Measurements from ENCODE around the gene BAHCC1.

DNA sequence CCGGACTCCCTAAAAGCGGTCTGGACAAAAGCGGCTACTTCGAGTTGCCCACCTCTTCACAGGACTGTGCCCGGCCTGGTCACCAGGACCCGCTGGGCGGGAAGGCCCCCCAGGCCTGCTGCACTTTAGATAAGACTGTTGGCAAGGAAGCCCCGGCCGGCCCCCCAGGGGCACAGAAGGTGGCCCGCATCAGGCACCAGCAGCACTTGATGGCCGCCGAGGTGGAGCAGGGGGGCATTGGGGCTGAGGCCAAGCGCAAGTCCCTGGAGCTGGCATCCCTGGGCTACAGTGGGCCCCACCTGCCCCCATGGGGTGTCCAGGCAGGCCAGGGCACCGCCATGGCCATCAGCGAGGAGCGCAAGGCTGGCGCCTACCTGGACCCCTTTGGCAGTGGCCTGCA lies 47.5 kb downstream of the BAHCC1 start:
- no peak for TF ChIP-seq IKZF3 (tag by site-specific recombination; IDR thresholded peaks at IDR 0.05)
- TF ChIP-seq, protein P1, sequence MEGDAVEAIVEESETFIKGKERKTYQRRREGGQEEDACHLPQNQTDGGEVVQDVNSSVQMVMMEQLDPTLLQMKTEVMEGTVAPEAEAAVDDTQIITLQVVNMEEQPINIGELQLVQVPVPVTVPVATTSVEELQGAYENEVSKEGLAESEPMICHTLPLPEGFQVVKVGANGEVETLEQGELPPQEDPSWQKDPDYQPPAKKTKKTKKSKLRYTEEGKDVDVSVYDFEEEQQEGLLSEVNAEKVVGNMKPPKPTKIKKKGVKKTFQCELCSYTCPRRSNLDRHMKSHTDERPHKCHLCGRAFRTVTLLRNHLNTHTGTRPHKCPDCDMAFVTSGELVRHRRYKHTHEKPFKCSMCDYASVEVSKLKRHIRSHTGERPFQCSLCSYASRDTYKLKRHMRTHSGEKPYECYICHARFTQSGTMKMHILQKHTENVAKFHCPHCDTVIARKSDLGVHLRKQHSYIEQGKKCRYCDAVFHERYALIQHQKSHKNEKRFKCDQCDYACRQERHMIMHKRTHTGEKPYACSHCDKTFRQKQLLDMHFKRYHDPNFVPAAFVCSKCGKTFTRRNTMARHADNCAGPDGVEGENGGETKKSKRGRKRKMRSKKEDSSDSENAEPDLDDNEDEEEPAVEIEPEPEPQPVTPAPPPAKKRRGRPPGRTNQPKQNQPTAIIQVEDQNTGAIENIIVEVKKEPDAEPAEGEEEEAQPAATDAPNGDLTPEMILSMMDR (tag by site-specific recombination; IDR thresholded peaks at IDR 0.05) = no peak
- TF ChIP-seq ZNF169 (tag by site-specific recombination; IDR thresholded peaks at IDR 0.05) = no peak
- TF ChIP-seq ZNF302 (tag by site-specific recombination; IDR thresholded peaks at IDR 0.05; ENCODE audit: low read depth) = no peak
- TF ChIP-seq OSR2 (tag by site-specific recombination; IDR thresholded peaks at IDR 0.05) = no peak
- no peak for TF ChIP-seq ZNF416 (tag by site-specific recombination; IDR thresholded peaks at IDR 0.05)
- no peak for TF ChIP-seq ZBTB20 (tag by site-specific recombination; IDR thresholded peaks at IDR 0.05)
- no peak for TF ChIP-seq GLI2 (tag by site-specific recombination; IDR thresholded peaks at IDR 0.05; ENCODE audit: borderline replicate concordance, low read depth)
- no peak for TF ChIP-seq ZEB2 (tag by site-specific recombination; IDR thresholded peaks at IDR 0.05)
- TF ChIP-seq ZNF529 (tag by site-specific recombination; IDR thresholded peaks at IDR 0.05; ENCODE audit: insufficient replicate concordance) = no peak
- no peak for TF ChIP-seq ZFP41 (tag by site-specific recombination; IDR thresholded peaks at IDR 0.05; ENCODE audit: borderline replicate concordance)
- no peak for TF ChIP-seq ZNF433 (tag by site-specific recombination; IDR thresholded peaks at IDR 0.05; ENCODE audit: low read depth)
- no peak for TF ChIP-seq ZNF23 (tag by site-specific recombination; IDR thresholded peaks at IDR 0.05; ENCODE audit: borderline replicate concordance)

Data from HEK293 (cell line).